HG03196 (cell line): ENCODE results near the gene C2CD2.

Experiments used
- ATAC-seq: cut with Tn5 transposase; IDR thresholded peaks from one replicate; pipeline ENCODE4 v1.9.1; 2021; ENCODE audit not compliant: unreplicated experiment

C2CD2 gene

GRCh38 chr21:41869771-41870170 lies 84.0 kb downstream of the C2CD2 start:
- no peak for ATAC-seq

- ATAC-seq = peak; percentile 64
Measured at GRCh38 chr21:41868062-41868710, 85.6 kb downstream of the C2CD2 start.

GRCh38 chr21:41867313-41867712 lies 86.5 kb downstream of the C2CD2 start:
- ATAC-seq = no peak

- ATAC-seq = no peak
Measured at GRCh38 chr21:41866274-41866809, 87.5 kb downstream of the C2CD2 start.

- peak; percentile 36 for ATAC-seq
Measured at GRCh38 chr21:41865002-41865777, 88.6 kb downstream of the C2CD2 start.

- ATAC-seq = no peak
Measured at GRCh38 chr21:41864311-41865001, 89.4 kb downstream of the C2CD2 start.

- ATAC-seq = no peak
Measured at GRCh38 chr21:41863439-41863740, 90.4 kb downstream of the C2CD2 start.

GRCh38 chr21:41861987-41862386 lies 91.8 kb downstream of the C2CD2 start:
- ATAC-seq = no peak

GRCh38 chr21:41861255-41861654 lies 92.6 kb downstream of the C2CD2 start:
- no peak for ATAC-seq

GRCh38 chr21:41859297-41859980 lies 94.4 kb downstream of the C2CD2 start:
- no peak for ATAC-seq

GRCh38 chr21:41858466-41859296 lies 95.1 kb downstream of the C2CD2 start:
- ATAC-seq = no peak

- ATAC-seq = no peak
Measured at GRCh38 chr21:41857771-41858300, 96.0 kb downstream of the C2CD2 start.

GRCh38 chr21:41856572-41856971 lies 97.2 kb downstream of the C2CD2 start:
- ATAC-seq = no peak

- no peak for ATAC-seq
Measured at GRCh38 chr21:41854426-41854995, 99.3 kb downstream of the C2CD2 start.

GRCh38 chr21:41852929-41853320 lies 100.9 kb downstream of the C2CD2 start:
- no peak for ATAC-seq

- no peak for ATAC-seq
Measured at GRCh38 chr21:41852151-41852928, 101.5 kb downstream of the C2CD2 start.

- ATAC-seq = no peak
Measured at GRCh38 chr21:41851090-41851790, 102.6 kb downstream of the C2CD2 start.

- ATAC-seq = no peak
Measured at GRCh38 chr21:41850085-41850484, 103.7 kb downstream of the C2CD2 start.
